HG02973 (cell line): ENCODE results near the gene SH3YL1.

Source experiments
- ATAC-seq: cut with Tn5 transposase; IDR thresholded peaks from one replicate; pipeline ENCODE4 v1.9.1; 2021; ENCODE audit warnings: moderate library complexity; ENCODE audit not compliant: unreplicated experiment

SH3YL1 gene

DNA sequence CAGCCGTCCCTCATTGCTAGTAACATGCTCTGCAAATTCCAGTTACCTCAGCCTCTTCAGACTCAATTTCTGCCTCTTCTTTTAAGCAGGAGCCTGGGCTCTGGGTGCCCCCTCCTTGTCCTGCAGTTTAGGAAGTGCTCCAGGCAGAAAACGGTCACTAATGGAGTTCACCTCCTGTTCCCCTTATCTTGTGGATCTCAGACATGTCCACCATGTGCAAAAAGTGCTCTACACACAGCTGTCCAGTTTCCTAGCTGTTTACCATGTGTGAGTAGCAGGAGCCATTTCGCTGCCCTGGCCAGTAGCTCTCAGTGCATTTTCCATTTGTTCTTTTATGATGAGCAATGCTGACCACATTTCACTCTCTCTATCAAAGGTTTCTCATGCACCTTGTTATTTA is 4.9 kb downstream of the SH3YL1 start:
- ATAC-seq: no peak

DNA sequence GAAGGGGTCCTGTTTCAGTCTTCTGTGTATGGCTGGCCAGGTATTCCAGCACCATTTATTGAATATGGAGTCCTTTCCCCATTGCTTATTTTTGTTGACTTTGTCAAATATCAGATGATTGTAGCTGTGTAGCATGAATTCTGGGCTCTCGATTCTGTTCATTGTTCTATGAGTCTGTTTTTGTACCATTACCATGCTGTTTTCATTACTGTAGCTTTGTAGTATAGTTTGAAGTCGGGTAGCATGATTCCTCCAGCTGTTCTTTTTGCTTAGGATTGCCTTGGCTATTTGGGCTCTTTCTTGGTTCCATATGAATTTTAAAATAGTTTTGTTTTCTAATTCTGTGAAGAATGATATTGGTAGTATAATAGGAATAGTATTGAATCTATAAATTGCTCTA is 6.0 kb downstream of the SH3YL1 start:
- ATAC-seq: no peak

DNA sequence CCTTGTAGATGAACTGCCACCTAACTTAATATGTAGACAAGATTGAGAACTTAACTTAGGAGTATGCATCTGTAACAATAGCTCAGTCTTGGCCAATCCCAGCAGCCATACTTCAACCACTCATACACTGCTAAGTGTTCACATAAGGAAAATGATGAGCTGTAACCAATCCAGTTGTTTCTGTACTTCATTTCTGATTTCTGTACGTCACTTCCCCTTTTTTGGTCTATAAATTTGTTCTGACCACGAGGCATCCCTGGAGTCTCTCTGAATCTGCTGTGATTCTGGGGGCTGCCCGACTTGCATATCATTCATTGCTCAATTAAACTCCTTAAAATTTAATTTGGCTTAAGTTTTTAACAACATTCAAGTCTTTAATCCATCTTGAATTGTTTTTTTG is 6.4 kb downstream of the SH3YL1 start:
- no peak for ATAC-seq

DNA sequence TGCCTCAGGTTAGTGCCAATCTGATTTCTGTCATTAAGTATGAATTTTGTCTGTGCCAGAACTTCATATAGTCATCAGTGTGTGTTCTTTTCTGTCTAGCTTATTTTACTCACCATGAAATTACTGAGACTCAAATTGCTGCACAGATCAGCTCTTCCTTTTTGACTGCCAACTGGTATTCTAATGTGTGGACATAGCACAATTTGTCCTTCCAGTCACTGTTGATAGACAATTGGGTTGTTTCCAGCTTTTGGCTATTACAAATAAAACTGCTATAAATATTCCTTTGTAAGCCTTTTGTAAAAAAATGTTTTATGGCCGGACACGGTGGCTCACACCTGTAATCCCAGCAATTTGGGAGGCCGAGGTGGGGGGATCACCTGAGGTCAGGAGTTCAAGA is 7.7 kb downstream of the SH3YL1 start:
- ATAC-seq: no peak

DNA sequence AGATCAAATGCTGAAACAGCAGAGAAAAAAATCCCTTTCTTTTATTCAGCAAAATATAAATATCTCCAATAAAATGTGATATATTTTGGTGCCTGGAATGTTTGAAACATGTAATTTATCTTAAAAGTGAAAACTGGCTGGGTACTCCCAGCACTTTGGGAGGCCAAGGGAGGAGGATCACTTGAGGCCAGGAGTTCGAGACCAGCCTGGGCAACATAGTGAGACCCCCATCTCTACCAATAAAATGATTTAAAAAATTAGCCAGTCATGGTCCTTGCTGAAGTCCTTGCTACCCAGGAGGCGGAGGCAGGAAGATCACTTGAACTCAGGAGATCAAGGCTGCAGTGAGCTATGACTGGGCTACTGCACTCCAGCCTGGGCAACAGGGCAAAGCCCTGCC is 8.6 kb downstream of the SH3YL1 start:
- no peak for ATAC-seq

DNA sequence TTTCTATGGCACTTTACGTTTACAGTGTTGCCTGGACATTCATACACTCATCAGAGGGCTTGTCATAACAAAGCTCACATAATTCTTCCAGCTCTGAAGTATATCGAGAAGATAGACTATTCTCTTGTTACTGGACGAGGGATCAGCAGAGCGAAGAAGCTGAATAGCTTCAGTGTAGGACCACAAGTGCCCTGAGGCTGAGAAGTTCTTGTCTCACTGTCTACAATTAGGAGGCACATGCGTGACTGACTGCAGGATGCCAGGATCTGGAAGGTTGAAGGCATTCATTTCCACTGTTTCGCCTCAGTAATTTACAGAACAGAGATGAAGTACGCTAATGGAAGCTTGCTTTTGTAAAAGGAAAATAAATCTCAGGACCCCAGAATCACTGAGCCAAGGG is 9.6 kb downstream of the SH3YL1 start:
- ATAC-seq: no peak

DNA sequence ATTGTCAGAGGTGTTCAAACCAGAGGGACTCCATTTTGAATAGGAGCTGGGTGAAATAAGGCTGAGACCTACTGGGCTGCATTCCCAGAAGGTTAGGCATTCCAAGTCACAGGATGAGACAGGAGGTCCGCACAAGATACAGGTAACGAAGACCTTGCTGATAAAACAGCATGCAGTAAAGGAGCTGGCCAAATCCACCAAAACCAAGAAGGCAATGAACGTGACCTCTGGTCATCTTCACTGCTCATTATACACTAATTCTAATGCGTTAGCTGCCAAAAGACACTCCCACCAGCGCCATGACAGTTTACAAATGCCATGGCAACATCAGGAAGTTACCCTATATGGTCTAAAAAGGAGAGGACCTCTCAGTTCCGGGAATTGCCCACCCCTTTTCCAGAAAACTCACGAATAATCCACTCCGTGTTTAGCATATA is 10.6 kb downstream of the SH3YL1 start:
- ATAC-seq: no peak

DNA sequence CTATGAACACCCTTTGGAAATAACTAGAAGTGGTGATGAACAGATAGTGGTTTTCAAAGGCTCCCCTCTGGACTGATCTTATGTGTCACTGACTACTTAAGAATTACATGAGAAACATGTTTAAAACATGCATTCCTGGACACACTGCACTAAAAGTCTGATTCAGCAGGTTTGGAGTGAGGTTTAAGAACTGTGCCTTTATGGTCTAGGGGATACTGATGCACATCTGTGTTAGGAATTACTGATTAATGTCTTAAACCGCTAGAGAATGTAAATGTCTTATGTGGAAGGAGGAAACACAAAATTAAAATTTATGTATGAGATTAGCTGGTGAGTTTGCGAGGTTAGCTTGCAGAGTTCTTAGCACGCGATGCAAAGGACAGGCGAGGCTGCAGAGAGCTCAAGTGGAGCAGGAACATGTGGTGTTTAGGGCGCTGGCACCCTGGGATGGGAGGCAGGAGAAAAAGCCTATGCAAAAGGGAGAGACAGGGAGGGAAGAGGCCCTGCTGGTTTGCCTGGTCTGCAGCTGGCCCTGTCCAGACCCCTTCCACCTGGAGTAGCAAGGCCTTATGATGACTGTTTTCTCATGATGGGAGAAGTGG is 11.7 kb downstream of the SH3YL1 start:
- no peak for ATAC-seq

DNA sequence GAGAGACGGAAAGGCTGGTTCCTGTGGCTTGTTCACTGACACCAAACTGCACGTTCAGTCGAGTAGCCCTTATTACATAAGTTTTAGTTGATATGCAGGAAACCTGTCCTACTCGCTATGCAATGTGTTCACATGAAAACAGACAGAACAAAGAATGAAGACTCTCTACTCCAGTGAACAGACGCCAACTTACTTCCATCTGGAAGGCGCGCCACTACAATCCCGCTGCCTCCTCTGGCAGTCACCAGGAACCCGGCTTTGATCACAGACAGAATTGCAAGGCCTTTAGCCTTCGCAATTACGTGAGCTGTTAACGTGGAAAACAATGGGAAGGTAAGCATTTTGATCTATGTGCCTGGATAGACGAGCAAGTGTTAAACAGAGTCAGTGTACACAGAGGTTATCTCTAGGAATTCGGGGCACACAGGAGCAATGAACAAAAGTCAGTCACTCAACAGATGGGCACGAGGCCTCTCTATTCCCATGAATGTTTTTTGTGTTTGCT is 14.2 kb downstream of the SH3YL1 start:
- no peak for ATAC-seq

DNA sequence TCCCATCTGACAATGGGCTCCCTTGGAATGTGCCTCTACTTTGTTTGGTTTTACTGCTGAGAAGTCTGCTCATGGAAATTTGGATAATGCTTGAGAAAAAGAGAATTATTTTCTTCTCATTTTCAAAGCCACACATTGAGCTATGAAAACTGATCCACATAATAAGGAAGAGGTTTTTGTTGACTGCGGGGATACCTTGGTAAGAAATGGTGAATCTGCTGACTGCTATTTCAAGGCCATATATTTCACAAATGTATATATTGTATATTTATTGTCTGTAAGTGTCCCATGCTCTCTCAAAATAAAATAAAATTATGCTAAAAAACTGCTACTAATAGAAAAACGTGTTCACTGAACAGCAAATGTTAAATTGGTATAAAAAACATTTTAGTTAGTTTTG is 15.1 kb downstream of the SH3YL1 start:
- ATAC-seq: no peak

DNA sequence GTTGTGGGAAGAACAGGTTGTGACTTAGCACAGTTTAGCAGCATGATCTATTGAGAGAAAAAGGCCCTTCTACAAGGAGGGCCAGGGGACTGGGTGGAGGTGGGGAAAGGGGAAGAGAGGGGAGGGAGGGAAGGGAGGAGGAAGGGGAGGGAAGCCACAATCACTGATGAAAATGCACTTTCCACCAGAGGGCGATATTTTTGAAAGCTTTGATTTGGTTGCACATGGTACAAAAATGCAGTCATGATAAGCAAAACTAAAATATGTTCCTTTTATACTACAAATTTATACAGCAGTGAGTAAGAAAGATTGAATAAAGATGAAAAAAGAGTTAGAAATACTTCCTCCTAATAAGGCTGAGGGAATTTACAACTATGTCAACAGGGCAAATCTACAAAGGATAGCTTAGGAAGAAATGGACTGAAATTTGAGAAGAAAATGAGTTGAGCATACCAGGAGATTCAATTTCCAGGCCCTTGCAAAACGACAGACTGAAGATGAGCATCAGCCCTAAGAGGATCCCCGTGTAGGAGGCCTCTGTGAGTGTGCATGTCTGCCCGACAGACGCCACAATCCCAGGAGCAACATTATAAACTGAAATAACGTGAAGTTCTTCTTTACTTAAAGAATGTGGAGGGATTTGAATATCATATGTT is 17.2 kb downstream of the SH3YL1 start:
- peak; percentile 82 for ATAC-seq

DNA sequence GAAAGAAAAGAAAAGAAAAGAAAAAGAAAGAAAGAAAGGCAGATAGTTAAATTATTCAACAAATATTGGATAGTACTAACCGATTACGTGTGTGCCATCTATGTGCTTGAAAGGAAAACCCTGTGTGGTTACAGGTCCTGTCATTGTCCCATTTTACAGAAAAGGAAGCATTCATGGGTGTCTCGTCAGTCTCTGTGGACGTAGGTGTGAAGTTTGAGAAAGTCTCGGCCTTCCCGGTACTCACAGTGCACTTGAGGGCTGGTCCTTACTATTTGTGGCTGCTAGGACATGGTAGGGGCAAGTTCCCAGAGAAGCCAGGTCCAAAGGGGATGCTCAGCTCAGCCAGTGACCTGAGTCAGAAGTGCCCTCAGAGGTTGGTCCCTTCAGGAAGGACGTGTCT is 19.3 kb downstream of the SH3YL1 start:
- no peak for ATAC-seq

DNA sequence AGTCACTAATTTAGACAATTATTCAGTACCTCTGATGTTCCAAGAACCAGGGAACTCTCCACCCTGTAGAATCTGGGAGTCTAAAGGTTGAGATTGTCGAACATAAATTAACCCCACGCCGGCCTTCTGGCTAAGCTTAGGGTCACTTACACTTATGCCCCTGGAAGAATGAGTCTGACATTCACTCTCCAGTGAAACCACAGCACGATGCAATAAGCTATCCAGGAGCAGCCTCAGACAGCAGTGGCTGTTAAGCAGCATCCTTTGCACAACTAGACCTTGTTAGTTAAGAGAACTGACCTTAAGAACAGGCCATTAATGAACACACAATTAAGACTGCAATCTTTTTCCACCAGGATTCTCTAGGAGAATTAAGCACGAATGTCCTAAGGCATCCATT is 25.0 kb downstream of the SH3YL1 start:
- ATAC-seq: no peak

DNA sequence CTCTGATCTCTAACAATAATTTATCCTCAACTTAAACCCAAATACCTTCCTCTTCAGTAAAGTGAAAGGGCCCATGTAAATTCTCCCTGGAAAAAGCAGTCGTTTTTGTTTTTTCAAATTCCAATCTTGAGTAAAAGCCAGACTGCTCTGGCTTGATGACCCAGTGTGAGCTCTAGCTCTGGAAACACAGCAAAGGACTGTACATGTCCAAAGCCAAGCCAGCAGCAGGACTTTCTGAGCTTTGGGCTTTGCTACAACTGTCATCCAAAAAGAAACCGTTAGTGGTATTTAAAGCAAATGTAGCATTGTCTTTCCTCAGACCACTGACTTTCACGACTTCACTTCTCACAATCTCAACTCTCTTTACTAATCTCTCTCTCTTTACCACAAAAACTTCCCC is 25.4 kb downstream of the SH3YL1 start:
- no peak for ATAC-seq

DNA sequence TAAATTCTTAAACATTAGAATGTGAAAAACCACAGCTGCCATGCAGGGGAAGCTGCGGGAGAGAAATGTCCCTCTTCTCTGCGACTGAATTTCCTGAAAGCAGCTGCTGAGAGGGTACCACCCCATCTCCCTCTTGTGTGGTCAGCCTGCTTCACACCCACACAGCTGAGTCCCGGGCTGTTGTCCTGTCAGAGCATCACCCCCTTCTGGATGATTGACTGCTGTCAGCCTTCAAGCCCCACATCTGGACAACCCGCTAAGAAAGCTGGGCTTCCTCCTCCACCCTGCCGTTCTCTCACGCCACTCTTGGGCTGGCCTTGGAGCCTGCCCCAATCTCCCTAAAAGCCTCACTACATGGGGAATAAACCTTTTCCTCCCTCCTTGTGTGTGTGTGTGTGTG is 26.0 kb downstream of the SH3YL1 start:
- no peak for ATAC-seq

DNA sequence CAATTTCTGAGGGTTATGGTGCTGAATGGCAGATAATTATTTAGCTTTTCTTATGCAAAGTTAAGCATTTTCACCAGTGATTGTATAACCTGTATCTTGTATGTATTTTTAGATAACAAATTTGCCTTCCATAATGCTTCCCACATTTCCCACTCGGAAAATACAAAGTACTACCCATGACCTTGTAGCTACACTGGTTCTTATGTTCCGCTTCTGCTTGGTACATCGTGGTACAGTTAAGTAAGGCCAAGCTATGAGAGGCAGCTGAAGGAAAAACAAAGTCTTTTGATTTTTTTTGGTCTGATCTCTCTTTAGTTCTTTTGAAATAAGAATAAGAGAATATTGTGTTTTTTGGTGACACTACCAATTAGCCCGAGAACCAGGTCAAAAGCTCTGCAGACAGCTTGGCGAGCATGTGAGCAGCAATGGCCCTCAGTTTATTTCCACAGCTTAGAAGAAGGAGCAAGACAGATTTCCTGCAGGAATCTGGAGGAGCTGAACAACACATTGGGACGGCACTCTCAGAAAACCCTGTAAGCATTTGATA is 26.8 kb downstream of the SH3YL1 start:
- no peak for ATAC-seq

DNA sequence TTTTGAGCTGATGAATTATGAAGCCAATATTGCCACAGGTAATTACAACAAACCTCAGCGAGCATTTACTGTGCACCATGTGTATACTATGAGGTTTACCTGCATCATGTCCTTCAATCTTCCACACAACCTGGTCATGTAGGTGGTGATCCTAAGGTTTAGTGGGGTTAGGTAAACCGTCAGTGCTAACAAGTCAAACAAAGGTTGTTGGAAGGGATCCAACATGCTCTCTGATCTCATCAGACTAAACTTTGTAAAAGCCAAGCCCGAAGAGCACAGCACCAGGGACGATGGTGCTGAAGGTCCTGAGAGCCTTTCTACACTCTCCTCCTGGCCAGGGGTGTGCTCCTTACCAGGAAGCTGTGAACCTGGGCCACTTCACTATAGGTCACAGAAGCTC is 29.4 kb downstream of the SH3YL1 start:
- ATAC-seq: no peak

DNA sequence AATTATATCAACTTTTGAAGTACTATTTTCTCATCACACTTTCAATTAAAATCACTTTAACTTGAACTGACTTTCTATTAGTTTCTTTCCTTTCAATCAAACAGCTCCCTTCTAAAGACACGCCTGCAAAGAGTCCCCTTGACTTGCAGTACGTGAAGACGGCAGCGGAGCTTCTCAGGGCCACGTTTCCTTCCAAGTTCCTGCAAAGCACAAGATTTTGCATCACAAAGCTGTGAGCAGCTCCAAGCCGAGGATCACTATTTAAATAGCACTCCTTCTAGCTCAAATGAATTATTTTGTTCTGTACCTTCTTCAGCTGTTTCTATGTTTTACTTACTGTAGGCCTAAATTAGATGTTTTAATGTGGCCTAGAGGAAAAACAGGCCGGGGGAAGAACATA is 30.8 kb downstream of the SH3YL1 start:
- ATAC-seq: no peak

DNA sequence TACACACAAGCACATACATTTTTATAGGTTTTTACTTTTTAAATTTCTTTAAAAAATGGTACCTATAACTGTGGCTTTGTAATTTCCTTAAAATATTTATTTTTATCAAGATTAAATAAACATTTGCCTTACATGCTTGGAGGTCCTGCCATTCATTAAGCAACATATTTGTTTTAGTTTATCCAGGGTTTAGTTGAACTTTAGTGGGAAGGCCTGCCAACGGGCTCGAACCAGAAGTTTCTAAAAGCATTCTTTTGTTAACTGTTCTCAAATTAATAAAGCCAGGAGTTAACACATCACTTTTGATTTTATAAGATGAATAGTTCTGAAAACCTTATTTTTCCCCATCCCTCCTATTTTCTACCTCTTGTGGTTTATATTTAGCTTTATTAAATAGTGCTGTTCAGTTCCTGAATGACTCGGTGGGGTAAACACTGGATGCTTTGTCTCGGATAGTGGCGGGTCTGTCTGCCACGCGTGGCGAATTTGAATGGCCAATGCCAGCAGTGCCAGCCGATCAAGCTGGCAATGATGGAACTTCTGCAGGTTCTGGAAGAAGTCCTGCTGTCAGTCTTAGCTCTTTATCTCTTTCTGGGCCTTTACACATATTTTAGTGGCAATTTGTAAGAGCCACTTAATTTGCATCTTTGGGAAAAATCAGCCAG is 32.2 kb downstream of the SH3YL1 start:
- ATAC-seq: no peak

DNA sequence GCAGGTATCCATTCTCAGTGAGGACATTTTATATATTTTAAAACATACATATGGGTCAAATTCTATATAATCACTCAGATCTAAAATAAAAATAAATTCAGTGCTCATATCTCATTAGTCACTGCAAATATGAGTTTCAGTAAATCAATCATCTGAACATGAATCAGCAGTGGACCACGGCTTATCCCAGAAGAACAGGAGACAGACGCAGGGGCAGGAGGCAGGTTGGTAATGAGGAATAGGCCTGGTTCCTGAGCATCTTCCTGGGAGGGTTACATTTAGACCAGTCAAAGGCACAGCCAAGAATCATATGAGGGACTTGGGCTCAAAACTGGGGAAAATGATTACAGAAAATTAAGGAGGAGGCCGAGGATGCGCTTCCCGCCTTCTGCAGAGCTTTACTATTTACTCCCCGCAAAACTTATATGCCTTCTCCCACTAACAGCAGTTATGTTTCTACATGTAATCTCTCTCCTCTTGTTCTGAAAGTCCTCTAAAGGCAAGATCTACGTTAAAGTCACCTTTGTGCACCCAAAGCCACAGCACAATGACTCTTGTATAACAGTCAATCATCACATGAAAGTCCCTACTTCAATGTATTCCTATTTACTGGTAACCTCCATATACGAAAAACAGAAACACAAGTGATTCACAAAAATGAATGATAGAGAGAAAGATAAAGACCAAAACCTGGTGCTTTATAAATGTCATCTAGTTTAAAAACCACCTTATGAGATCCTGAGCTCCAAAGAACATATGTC is 35.1 kb downstream of the SH3YL1 start:
- no peak for ATAC-seq

DNA sequence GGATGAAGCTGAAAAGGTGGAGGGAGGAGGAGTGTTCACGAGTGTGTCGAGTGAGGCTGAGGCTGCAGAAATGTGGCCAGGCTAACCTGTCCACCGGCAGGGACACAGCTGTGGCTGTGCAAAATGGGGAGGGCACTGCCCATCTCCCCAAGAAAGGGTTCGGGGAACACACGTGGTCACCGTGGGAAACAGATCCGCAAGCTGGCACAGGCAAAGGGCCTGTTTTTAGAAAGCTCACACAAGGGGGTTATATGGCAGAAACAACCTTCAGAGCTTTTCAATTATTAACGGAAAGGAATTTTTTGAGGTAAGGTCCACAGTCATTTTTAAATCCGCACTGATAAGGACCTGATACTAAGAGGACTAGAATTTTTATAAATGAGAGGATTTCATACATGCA is 35.7 kb downstream of the SH3YL1 start:
- ATAC-seq: no peak
